Measurements from ENCODE around the gene EHD4.

EHD4 gene

GRCh38 chr15:41852736-41853590 is 119.4 kb downstream of the EHD4 start:
- no peak for DNase-seq

GRCh38 chr15:41851755-41852370 is 120.5 kb downstream of the EHD4 start:
- no peak for DNase-seq

- no peak for DNase-seq
Measured at GRCh38 chr15:41851167-41851523, 121.2 kb downstream of the EHD4 start.

- DNase-seq: no peak
Measured at GRCh38 chr15:41850482-41851166, 121.7 kb downstream of the EHD4 start.

- no peak for DNase-seq
Measured at GRCh38 chr15:41849861-41850260, 122.5 kb downstream of the EHD4 start.

GRCh38 chr15:41849204-41849603 is 123.2 kb downstream of the EHD4 start:
- no peak for DNase-seq

- no peak for DNase-seq
Measured at GRCh38 chr15:41848631-41849030, 123.7 kb downstream of the EHD4 start.

GRCh38 chr15:41847981-41848380 is 124.4 kb downstream of the EHD4 start:
- DNase-seq: no peak

- no peak for DNase-seq
Measured at GRCh38 chr15:41847206-41847605, 125.2 kb downstream of the EHD4 start.
